HG03460 (cell line): ENCODE measurements around the gene GABRD.

ENCODE experiments used
- ATAC-seq: cut with Tn5 transposase; IDR thresholded peaks from one replicate; pipeline ENCODE4 v1.9.1; 2021; ENCODE audit not compliant: unreplicated experiment

Gene GABRD

GRCh38 chr1:2050793-2051682 is 31.9 kb downstream of the GABRD start:
- ATAC-seq = no peak

GRCh38 chr1:2052054-2052679 is 33.0 kb downstream of the GABRD start:
- no peak for ATAC-seq

- ATAC-seq = no peak
Measured at GRCh38 chr1:2052756-2053155, 33.6 kb downstream of the GABRD start.

GRCh38 chr1:2053217-2053616 is 34.1 kb downstream of the GABRD start:
- ATAC-seq = no peak

- no peak for ATAC-seq
Measured at GRCh38 chr1:2053784-2054376, 34.7 kb downstream of the GABRD start.

- no peak for ATAC-seq
Measured at GRCh38 chr1:2054560-2054959, 35.4 kb downstream of the GABRD start.

- ATAC-seq = no peak
Measured at GRCh38 chr1:2055911-2056575, 36.9 kb downstream of the GABRD start.

- ATAC-seq = no peak
Measured at GRCh38 chr1:2056955-2057590, 37.9 kb downstream of the GABRD start.

GRCh38 chr1:2059290-2059953 is 40.3 kb downstream of the GABRD start:
- no peak for ATAC-seq

GRCh38 chr1:2060072-2060471 is 40.9 kb downstream of the GABRD start:
- ATAC-seq = no peak

GRCh38 chr1:2060535-2060934 is 41.4 kb downstream of the GABRD start:
- no peak for ATAC-seq

- ATAC-seq = no peak
Measured at GRCh38 chr1:2061065-2061778, 42.1 kb downstream of the GABRD start.

GRCh38 chr1:2065699-2066098 is 46.6 kb downstream of the GABRD start:
- ATAC-seq = no peak

- ATAC-seq = no peak
Measured at GRCh38 chr1:2067393-2067792, 48.2 kb downstream of the GABRD start.

- no peak for ATAC-seq
Measured at GRCh38 chr1:2067981-2068380, 48.8 kb downstream of the GABRD start.

GRCh38 chr1:2068951-2069350 is 49.8 kb downstream of the GABRD start:
- no peak for ATAC-seq

GRCh38 chr1:2070016-2070415 is 50.9 kb downstream of the GABRD start:
- no peak for ATAC-seq

GRCh38 chr1:2070800-2071530 is 51.8 kb downstream of the GABRD start:
- no peak for ATAC-seq

GRCh38 chr1:2072109-2072806 is 53.1 kb downstream of the GABRD start:
- ATAC-seq = no peak
